ENCODE measurements around the gene LILRB2. TPM values are rescaled to one million over a fixed set of nuclear protein-coding genes. Genes with fewer than 3 reads are reported as not detected.
"Not testable (repeated sequence)": the region's sequence is repeated elsewhere in the genome, so short reads cannot be mapped to it uniquely, and the experiment has no call there.

The LILRB2 gene
- total RNA-seq, 2 donors from 2014 or later: 1.1 to 3.4 TPM

DNA sequence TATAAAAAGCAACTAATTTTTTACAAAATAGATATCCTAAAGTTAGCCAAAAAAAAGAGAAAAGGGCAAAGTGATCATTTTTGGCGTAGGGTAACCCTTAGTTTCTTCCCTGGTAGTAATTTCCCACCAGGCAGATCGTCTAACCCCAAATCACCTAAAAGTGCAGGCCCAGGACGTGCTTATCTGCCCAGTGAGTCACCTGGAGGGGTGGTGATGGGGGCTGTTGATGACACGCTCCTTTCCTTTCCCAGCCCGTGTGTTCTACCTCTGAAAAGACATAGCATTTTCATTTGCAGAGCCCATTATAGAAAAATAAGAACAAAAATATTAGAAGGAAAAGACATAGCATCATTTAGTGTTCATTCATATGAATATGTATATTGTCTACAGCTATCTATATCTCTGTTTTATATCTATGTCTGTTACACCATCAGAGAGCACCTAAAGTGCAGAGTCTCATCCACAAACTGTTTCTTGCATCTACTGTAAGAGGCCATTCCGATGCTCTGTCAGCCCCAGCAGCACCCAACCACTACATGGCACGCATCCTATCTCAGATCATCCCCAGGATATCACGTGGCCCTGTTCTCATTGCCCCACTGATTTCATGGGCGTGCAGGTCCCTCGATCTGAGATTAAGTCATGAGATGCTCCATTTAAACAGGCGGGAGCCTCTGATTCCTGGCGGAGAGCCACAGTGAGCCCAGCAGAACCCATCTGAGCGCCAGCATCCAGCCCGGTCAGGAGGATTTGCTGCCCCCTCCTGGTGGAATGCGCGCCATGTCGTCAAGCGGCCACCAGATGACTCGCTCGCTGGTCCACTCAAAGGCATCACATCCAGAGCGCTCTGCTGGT lies 49.6 kb downstream of the LILRB2 start:
- no peaks in the 10 kb centered on the region for H3K36me3 ChIP-seq
- H3K4me3 ChIP-seq: no peak overlapping the region
- TF ChIP-seq, protein P1, sequence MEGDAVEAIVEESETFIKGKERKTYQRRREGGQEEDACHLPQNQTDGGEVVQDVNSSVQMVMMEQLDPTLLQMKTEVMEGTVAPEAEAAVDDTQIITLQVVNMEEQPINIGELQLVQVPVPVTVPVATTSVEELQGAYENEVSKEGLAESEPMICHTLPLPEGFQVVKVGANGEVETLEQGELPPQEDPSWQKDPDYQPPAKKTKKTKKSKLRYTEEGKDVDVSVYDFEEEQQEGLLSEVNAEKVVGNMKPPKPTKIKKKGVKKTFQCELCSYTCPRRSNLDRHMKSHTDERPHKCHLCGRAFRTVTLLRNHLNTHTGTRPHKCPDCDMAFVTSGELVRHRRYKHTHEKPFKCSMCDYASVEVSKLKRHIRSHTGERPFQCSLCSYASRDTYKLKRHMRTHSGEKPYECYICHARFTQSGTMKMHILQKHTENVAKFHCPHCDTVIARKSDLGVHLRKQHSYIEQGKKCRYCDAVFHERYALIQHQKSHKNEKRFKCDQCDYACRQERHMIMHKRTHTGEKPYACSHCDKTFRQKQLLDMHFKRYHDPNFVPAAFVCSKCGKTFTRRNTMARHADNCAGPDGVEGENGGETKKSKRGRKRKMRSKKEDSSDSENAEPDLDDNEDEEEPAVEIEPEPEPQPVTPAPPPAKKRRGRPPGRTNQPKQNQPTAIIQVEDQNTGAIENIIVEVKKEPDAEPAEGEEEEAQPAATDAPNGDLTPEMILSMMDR (IDR thresholded peaks at IDR 0.05): peak; percentile 80 to 94
- no peaks in the 10 kb centered on the region for H3K4me1 ChIP-seq
- no peaks in the 10 kb centered on the region for H3K27me3 ChIP-seq
- DNase-seq (ENCODE audit: low spot score): peak; percentile 86
- H3K27ac ChIP-seq: no peak overlapping the region
- peaks cover 0 to 6% of the 10 kb centered on the region in 2 donors for H3K9me3 ChIP-seq

DNA sequence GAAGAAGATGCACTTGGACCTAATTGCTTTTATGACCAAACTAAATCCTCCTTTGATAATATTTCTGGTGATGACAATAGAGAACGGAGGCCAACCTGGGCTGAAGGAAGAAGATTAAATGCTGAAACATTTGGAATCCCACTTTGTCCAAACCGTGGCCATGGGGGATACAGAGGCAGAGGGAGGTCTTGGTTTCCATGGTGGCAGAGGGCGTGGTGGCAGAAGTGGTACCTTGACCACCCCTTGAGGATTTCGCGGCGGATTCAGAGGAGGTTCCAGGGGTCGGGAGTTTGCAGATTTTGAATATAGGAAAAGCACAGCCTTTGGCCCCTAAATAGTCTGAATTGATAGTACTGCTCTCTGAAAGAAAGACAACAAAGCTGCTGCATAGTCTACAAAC lies 50.9 kb downstream of the LILRB2 start:
- Histone ChIP-seq H3K4me3 (no peak overlapping the region), H3K36me3 (no peaks in the 10 kb centered on the region), H3K27me3 (no peaks in the 10 kb centered on the region), H3K9me3 (peaks cover 0 to 6% of the 10 kb centered on the region in 2 donors), H3K4me1 (no peaks in the 10 kb centered on the region), H3K27ac (no peak overlapping the region)
- no peak for DNase-seq (ENCODE audit: low spot score)
- TF ChIP-seq, protein P1 (IDR thresholded peaks at IDR 0.05): no peak

DNA sequence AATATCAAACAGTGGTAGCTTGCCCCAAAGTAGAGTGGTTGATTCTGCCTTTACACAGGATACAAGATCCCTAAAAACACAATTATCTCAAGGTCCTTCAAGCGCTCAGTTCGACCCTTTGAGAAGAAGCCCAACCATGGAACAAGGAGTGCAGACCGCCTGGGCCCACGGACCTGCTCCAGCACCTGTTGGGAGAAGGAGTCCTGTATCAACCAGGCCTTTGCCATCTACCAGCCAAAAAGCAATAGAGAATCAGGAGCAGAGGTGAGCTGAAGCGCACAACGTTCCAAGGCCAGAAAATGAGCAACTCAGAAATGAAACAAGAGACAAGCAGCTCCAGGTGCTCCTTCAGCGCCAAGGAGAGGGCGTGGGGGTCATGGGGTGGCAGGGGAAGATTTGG lies 51.8 kb downstream of the LILRB2 start:
- TF ChIP-seq, protein P1 (IDR thresholded peaks at IDR 0.05): no peak
- Histone ChIP-seq H3K4me1 (no peaks in the 10 kb centered on the region), H3K36me3 (no peaks in the 10 kb centered on the region), H3K4me3 (no peak overlapping the region), H3K27ac (no peak overlapping the region), H3K27me3 (no peaks in the 10 kb centered on the region), H3K9me3 (peaks cover 0 to 6% of the 10 kb centered on the region in 2 donors)
- DNase-seq (ENCODE audit: low spot score): no peak

DNA sequence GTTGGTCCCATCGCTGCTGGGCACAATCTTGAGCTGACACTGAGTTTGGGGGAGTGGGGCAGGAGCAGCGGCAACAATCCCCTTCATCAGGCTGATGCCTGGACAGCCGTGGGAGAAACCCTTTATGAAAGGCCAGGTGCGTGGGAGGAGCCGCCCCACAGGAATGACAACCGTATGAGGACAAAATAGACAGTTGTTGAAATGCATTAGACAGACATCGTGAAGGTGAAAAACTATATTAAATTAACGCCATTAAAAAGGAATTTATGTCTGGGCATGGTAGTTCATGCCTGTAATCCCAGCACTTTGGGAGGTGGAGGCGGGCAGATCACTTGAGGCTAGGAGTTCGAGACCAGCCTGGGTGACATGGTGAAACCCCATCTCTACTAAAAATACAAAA lies 56.3 kb downstream of the LILRB2 start:
- H3K4me1 ChIP-seq: not testable (repeated sequence)

DNA sequence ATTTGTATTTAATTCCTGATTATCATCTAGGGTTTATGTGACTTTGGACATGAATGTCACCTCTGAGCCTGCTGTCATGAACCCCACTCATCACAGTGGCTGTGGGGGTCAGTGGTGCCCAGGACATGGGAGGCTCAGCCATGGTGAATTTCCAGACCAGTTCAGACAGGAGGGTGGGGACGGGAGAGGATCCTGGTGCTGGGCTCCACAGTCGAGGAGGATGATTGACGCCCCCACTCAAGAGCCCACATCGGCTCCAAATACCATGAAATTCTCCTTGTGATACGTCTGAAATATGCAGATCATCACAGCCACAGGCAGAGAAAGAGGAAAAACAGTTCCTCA lies 57.0 kb downstream of the LILRB2 start:
- H3K27ac ChIP-seq; H3K4me1 ChIP-seq; H3K36me3 ChIP-seq; H3K27me3 ChIP-seq; DNase-seq (ENCODE audit: low spot score); H3K4me3 ChIP-seq; H3K9me3 ChIP-seq: not testable (repeated sequence)

More for the DNA sequence above, 56.3 kb downstream of the LILRB2 start:
- not testable (repeated sequence) for H3K9me3 ChIP-seq; H3K27ac ChIP-seq; H3K4me3 ChIP-seq; DNase-seq (ENCODE audit: low spot score); H3K27me3 ChIP-seq; H3K36me3 ChIP-seq

Small RNAs within 50 kb of the gene (microRNA-seq; reads per million reads assigned to microRNA genes)
- gene MIR4752 (ENCODE audit: borderline number of aligned reads in 2 of 2, borderline replicate concordance in 1 of 2): 0 reads per million in 2 donors

Other genes with a start within 250 kb of the LILRB2 start
- gene VSTM1, start 217.2 kb downstream of the LILRB2 start, total RNA-seq: not detected
- not detected for gene TARM1, start 199.7 kb downstream of the LILRB2 start, total RNA-seq
- 1 to 10 TPM in 1 of 2 donors, not detected in 1; 2.4 TPM for gene OSCAR, start 180.3 kb downstream of the LILRB2 start, total RNA-seq
- 100 to 1,000 TPM in 1 of 2 donors, 10 to 100 TPM in 1; 51.3 to 108 TPM for gene NDUFA3, start 178.3 kb downstream of the LILRB2 start, total RNA-seq
- 10 to 100 TPM; 10.2 to 19.6 TPM for gene TFPT, start 165.5 kb downstream of the LILRB2 start, total RNA-seq
- 10 to 100 TPM; 26.1 to 46.2 TPM for gene PRPF31, start 165.4 kb downstream of the LILRB2 start, total RNA-seq
- 10 to 100 TPM; 12.0 to 16.9 TPM for gene CNOT3, start 143.3 kb downstream of the LILRB2 start, total RNA-seq
- gene LENG1, start 121.4 kb downstream of the LILRB2 start, total RNA-seq: 10 to 100 TPM in 1 of 2 donors, 1 to 10 TPM in 1; 6.3 to 10.0 TPM
- 1 to 10 TPM; 1.7 to 2.8 TPM for gene TMC4, start 108.0 kb downstream of the LILRB2 start, total RNA-seq
- 10 to 100 TPM; 27.0 to 37.0 TPM for gene MBOAT7, start 91.5 kb downstream of the LILRB2 start, total RNA-seq
- 10 to 100 TPM; 36.7 to 37.0 TPM for gene TSEN34, start 89.8 kb downstream of the LILRB2 start, total RNA-seq
- gene RPS9, start 80.3 kb downstream of the LILRB2 start, total RNA-seq: 1,000 to 10,000 TPM; 1,068 to 1,279 TPM
- gene LILRB3, start 58.1 kb downstream of the LILRB2 start, total RNA-seq: 1 to 10 TPM; 2.0 to 8.8 TPM
- gene LILRA6, start 38.3 kb downstream of the LILRB2 start, total RNA-seq: 1 to 10 TPM in 1 of 2 donors, not detected in 1; 1.7 TPM
- gene LILRB5, start 23.8 kb downstream of the LILRB2 start, total RNA-seq: 10 to 100 TPM in 1 of 2 donors, 1 to 10 TPM in 1; 2.6 to 12.0 TPM
- 1 to 10 TPM in 1 of 2 donors, under 1 TPM in 1; 0.93 to 3.6 TPM for gene LILRA5, start 32.1 kb upstream of the LILRB2 start, total RNA-seq
- not detected for gene LILRA4, start 58.1 kb upstream of the LILRB2 start, total RNA-seq
- gene LAIR1, start 83.8 kb upstream of the LILRB2 start, total RNA-seq: 1 to 10 TPM; 4.2 to 7.8 TPM
- gene TTYH1, start 134.4 kb upstream of the LILRB2 start, total RNA-seq: 1 to 10 TPM; 1.7 to 2.7 TPM
- gene LENG8, start 168.1 kb upstream of the LILRB2 start, total RNA-seq: 10 to 100 TPM; 32.1 to 36.4 TPM
- 1 to 10 TPM; 2.1 to 4.9 TPM for gene LENG9, start 182.7 kb upstream of the LILRB2 start, total RNA-seq
- gene CDC42EP5, start 192.2 kb upstream of the LILRB2 start, total RNA-seq: 10 to 100 TPM; 11.4 to 15.2 TPM
- gene LAIR2, start 221.7 kb upstream of the LILRB2 start, total RNA-seq: not detected